HUES48 (cell line): ENCODE measurements around the gene PHACTR2.

Experiments used
- H3K27ac ChIP-seq: one replicate; pipeline ENCODE4 v1.7.0; 2013; ENCODE audit warnings: low read depth, low read length, inconsistent platforms
- H3K27me3 ChIP-seq: 2 replicates; pipeline ENCODE4 v1.6.1; 2013; ENCODE audit warnings: mild to moderate bottlenecking, low read length; ENCODE audit not compliant: control insufficient read depth, insufficient read depth
- H3K36me3 ChIP-seq: 2 replicates; pipeline ENCODE4 v1.6.1; 2013; ENCODE audit warnings: low read length; ENCODE audit not compliant: control insufficient read depth, insufficient read depth
- H3K4me1 ChIP-seq: 2 replicates; pipeline ENCODE4 v1.6.1; 2013; ENCODE audit warnings: mild to moderate bottlenecking, low read length; ENCODE audit not compliant: control insufficient read depth, insufficient read depth
- H3K4me3 ChIP-seq: 2 replicates; pipeline ENCODE4 v1.5.1; 2013; ENCODE audit warnings: mild to moderate bottlenecking, low read depth, low read length
- H3K9ac ChIP-seq: 2 replicates; pipeline ENCODE4 v1.6.1; 2013; ENCODE audit warnings: mild to moderate bottlenecking, low read depth, low read length, moderate library complexity
- H3K9me3 ChIP-seq: 2 replicates; pipeline ENCODE4 v1.6.1; 2013; ENCODE audit warnings: low read length; ENCODE audit not compliant: control insufficient read depth, insufficient read depth

Gene PHACTR2

DNA sequence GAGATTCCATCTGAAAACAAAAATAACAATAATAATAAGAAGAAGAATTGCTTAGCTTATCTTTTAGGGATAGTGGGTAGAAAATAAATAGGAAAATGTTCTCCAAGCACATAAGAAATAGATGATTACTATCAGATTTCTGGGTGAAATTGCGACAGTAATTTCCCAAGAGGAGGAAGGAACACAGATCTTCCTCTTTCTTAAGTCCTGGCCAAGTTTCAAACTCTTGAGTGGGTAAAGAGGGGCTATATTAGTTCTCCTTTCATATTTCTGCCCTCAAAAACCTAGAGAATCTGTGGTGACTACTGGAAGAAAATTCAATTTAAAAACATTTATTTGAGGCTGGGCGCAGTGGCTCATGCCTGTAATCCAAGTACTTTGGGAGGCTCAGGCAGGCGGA lies 63.7 kb downstream of the PHACTR2 start:
- Histone ChIP-seq H3K9ac (no peak overlapping the region), H3K4me1 (peaks cover 51% of the 10 kb centered on the region), H3K36me3 (peaks cover 5% of the 10 kb centered on the region; the same call in 1 of the 2 replicates), H3K27me3 (no peaks in the 10 kb centered on the region), H3K9me3 (no peaks in the 10 kb centered on the region), H3K27ac (no peak overlapping the region), H3K4me3 (no peak overlapping the region)

DNA sequence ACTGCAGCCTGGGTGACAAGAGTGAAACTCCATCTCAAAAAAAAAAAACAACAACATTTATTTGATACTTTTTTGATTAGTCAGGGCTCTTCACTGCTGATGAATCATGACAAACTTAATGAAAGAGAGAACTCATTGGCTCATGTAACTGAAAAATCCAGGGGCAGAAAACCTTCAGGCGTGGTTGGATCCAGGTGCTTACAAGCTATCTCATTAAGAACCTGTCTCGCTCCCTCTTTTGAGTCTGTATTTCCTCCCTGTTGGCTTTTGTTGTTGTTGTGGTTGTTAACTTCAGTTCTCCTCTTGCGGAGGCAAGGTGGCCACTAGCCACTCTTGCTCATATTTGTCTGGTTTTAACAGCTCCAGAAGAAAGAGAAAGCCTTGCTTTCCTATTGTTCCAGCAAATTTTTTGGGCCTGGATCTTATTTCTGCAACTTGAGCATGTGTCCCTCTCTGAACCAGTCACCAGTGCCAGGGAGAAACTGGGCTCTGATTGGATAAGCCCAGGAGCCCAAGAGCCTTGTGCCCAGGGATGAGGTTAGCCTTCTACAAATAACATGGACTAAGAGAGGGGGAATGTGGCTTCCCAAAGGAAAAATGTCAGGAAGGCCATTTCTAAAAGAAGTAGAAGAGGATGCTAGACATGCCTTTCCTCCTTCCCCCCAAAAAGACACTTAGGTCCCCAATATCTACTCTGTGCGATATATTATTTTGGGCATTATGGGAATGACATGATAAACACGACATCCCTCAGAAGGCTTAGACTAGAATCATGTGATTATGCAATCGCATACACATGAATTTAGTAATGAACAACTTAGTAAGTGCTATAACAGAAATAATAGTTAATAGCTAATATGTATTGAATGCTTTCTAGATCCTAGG lies 64.5 kb downstream of the PHACTR2 start:
- no peak overlapping the region for H3K4me3 ChIP-seq
- no peaks in the 10 kb centered on the region for H3K9me3 ChIP-seq
- no peak overlapping the region for H3K9ac ChIP-seq
- no peaks in the 10 kb centered on the region for H3K27me3 ChIP-seq
- no peak overlapping the region for H3K27ac ChIP-seq
- peaks cover 5% of the 10 kb centered on the region; the same call in 1 of the 2 replicates for H3K36me3 ChIP-seq
- peaks cover 57% of the 10 kb centered on the region for H3K4me1 ChIP-seq

DNA sequence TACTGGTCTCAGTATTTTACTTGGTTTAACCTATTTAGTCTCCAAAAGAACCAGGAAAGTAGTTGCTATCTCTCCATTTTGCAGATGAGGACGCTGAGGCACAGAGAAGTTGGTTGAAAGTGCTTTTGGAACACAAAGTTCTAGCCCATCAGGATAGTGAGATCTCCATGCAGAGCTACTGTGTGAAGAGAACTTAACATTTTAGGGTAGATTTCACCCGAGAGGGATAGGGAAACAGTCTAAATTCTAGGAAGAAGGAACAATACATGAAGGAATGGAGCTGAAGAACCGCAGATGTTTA lies 65.1 kb downstream of the PHACTR2 start:
- Histone ChIP-seq H3K36me3 (peaks cover 5% of the 10 kb centered on the region; the same call in 1 of the 2 replicates), H3K27me3 (no peaks in the 10 kb centered on the region), H3K9ac (no peak overlapping the region), H3K9me3 (no peaks in the 10 kb centered on the region), H3K4me1 (peaks cover 63% of the 10 kb centered on the region), H3K27ac (no peak overlapping the region), H3K4me3 (no peak overlapping the region)

DNA sequence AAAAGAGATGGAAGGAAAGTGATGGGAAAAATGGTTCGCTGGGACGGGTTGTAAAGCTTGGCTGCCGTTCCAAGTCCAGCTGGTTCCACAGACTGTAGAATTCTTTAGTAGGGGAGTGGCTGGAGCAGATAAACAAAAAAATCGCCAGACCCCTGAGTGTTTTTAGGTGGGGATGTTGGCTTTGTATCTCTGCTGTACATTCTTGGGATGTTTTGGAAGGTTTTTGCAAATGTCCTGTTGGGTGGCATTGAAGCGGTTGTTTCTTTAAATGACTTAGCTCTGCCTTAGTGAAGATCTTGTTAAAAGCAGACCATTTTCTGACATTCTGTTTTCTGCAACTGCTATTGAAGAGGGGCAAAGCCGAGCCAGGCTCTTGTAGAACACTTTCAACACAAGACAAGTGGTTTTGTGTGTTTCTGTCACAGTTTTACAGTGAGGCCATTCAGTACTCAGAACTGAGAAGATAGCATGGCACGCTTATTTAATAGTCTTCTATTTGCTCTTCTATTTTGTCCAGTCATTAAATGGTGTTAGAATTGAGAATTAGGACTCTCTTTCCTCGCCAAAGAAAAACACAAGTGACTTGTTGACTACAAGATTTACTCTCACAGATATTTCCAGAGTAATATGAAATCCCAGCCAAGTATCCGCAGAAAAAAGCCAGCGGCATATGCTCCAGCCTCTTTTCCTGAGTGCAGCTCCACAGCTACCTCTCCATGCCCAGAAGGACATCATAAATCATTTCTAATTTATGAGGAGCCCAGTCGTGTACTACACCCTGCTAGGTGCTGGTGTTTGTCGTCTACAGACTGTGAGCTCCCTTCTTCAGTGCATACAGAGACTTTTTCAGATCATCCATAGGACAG lies 65.8 kb downstream of the PHACTR2 start:
- Histone ChIP-seq H3K4me3 (no peak overlapping the region), H3K9me3 (no peaks in the 10 kb centered on the region), H3K4me1 (peaks cover 69% of the 10 kb centered on the region), H3K27me3 (no peaks in the 10 kb centered on the region), H3K36me3 (peaks cover 5% of the 10 kb centered on the region; the same call in 1 of the 2 replicates), H3K27ac (peak overlapping the region; percentile 28), H3K9ac (peak overlapping the region; percentile 18; the same call in 1 of the 2 replicates)

DNA sequence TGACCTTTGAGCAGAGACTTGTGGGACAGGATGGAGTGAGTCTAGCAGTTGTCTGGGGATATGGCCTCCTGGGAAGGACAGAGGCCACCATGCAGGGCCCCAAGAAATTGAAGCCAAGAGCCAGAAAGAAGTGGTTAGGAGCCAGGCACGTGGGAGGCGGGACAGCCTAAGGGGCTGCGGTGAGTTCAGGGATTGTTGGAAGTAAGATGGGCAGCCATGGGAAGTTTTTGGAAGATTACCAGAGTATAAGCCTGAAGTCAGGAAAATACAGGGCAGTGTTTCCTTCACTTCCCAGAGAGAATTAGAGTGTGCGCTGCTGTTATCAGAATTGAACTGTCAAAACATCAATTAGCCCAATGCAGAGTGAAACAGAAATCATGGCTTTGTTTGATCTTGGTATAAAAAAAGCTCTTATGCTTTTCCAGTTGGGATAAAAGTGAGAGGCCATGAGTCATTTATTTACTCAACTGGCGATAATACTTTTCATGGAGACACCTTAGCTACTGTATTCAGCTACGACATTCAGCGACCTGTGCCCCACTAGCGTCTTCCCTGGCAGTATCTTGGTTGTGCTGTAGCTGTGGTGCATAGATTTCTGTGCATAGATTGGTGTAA lies 66.9 kb downstream of the PHACTR2 start:
- Histone ChIP-seq H3K27me3 (no peaks in the 10 kb centered on the region), H3K9me3 (no peaks in the 10 kb centered on the region), H3K9ac (peak overlapping the region; percentile 57), H3K4me3 (0 out of 2 replicates have a peak overlapping the region, but pooled peaks have one; percentile 2), H3K4me1 (peaks cover 77% of the 10 kb centered on the region), H3K36me3 (peaks cover 5% of the 10 kb centered on the region; the same call in 1 of the 2 replicates), H3K27ac (peak overlapping the region; percentile 95)

DNA sequence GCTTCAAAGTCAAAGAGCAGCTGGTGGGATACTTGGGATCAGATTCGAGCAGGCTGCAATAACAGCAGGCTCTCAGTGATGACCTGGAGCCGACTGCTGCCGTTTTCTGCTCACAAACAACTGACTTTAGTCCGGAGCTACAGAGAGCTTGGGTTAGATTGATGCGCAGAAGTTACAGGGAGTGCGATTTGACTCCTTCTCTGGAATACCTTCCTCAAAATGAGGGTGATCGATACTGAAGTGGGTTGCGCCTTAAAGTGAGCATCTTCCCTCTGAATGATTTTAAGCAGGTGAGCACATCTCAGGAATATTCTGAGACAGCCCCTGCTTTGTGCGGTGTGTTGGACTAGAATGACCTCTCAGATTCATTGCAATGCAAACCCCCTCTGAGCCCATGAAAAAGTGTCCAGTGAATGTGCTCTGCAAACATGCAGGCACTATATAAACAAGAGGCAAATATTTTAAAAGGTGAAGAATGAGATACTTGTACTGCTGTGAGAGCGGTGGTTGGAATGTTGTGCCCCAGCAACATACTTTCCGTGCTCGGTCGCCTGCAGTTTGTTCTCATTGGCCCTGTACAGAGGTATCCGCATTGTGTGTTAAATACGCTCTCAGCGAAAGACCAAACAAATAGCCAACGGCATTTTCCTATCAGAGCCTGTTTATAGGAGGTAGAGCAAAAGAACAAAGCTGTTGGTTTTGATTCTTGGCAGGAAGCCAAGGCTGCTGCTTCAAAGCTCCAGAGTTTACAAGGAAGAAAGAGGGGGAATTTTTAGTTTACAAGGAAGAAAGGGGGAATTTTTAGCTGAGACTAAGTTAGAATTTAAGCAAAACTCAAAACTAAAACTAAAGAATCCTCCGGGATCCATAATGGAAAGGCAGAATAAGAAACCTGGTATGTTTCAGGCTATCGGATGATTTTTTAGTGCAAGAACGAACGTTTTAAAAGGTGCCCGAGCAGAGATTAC lies 67.7 kb downstream of the PHACTR2 start:
- H3K9ac ChIP-seq, result peak overlapping the region; percentile 57
- H3K36me3 ChIP-seq, result 0 out of 2 replicates have a peak, but pooled peaks cover 2% of the 10 kb centered on the region
- H3K9me3 ChIP-seq, result no peaks in the 10 kb centered on the region
- H3K27ac ChIP-seq, result peak overlapping the region; percentile 95
- H3K27me3 ChIP-seq, result no peaks in the 10 kb centered on the region
- peaks cover 81% of the 10 kb centered on the region for H3K4me1 ChIP-seq
- H3K4me3 ChIP-seq, result peak overlapping the region; percentile 11; the same call in 1 of the 2 replicates

DNA sequence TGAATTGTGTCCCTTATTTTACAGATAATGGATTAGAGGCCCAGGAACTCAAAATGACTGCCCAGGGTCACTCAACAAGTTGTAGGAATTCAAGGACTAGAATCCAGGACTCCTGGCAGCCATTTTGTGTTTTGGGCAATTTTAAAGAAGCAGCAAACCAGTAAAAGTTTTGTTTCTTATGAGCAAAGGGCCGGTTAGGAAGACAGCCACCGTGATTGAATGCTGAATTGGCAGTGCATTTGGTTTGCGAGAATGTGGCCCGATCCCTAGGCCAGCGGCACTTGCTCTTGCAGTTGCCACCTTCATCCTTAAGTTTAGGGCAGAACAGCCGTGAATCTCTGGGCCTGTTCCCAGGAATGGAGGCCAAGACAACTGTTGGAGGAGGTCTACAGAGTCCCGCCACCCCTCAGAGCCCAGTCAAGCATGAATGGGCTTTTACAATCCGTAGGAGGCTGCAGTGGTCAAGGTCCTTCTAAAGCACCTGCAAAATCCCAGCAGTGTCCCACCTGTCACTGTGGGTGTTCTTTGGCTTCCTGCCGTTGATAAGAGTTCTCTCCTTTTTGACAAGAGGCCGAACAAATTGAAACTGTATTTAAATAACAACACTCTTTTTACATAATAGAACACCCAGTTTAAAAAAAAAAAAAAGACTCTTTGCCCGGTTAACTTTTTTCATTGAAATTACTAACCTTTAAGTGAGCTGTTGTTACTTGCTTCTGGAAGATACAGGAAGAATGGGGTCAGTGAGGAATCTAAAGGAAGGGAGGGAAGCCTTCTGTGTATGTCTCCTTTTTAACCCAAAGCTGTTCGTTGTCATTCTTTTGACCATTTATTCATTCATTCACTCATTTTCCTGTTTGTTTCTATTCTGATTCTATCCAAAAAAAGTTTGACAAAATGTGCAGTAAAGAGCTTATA lies 68.7 kb downstream of the PHACTR2 start:
- Histone ChIP-seq H3K9ac (peak overlapping the region; percentile 57), H3K4me1 (peaks cover 91% of the 10 kb centered on the region), H3K27me3 (no peaks in the 10 kb centered on the region), H3K36me3 (no peaks in the 10 kb centered on the region), H3K9me3 (no peaks in the 10 kb centered on the region), H3K27ac (peak overlapping the region; percentile 95), H3K4me3 (peak overlapping the region; percentile 26)

DNA sequence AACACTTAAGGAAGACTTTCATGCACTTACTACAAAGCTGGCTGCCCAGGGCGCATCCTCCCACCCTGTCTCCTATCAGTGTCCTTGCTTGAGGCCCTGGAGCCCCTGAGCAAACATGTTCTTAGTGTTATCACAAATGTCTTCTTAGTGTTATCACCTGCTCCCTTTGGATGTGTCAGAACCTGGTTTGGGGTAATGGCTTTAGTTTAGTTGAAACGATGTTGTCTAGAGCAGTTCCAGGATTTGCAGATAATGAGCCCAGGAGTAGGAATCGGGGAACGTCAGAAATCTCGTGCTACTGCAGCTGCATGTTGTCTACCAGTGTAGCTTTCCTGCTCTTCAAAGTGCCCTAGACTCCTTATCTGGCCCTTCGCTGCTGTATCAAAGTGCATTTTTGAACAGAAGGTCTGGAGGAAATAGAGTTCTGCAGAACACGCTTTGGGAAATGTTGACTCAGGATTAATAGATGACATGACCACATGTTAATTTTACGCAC lies 69.6 kb downstream of the PHACTR2 start:
- peak overlapping the region; percentile 14; the same call in 1 of the 2 replicates for H3K4me3 ChIP-seq
- no peaks in the 10 kb centered on the region for H3K27me3 ChIP-seq
- no peaks in the 10 kb centered on the region for H3K36me3 ChIP-seq
- 0 out of 2 replicates have a peak overlapping the region, but pooled peaks have one; percentile 2 for H3K9ac ChIP-seq
- H3K27ac ChIP-seq, result peak overlapping the region; percentile 95
- H3K9me3 ChIP-seq, result no peaks in the 10 kb centered on the region
- peaks cover 89% of the 10 kb centered on the region for H3K4me1 ChIP-seq

DNA sequence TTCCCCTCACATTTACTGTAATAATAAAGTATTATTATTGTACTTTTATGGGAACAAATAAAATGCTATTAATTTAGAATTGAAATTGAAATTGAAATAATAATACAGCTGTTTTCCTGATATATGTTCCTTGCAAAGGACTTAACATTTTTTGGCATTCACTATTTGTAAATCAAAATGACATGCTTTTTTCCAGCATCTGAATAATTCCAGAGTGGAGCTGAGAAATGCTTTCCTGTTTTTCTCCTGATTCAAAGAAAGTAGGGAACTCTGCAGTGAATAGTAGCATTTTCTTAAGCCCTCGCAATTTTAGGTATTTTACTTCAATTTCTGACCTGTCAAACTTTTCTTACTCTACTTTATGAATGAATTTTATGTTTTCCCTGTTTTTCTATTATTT lies 72.1 kb downstream of the PHACTR2 start:
- Histone ChIP-seq H3K9me3 (no peaks in the 10 kb centered on the region), H3K36me3 (peaks cover 19% of the 10 kb centered on the region), H3K27me3 (no peaks in the 10 kb centered on the region), H3K27ac (no peak overlapping the region), H3K4me1 (peaks cover 69% of the 10 kb centered on the region), H3K9ac (no peak overlapping the region; the same call in 1 of the 2 replicates), H3K4me3 (no peak overlapping the region)
